Astrocyte of the cerebellum (primary cell): ENCODE data around the gene ANKS1B.
"Not testable (repeated sequence)": the region's sequence is repeated elsewhere in the genome, so short reads cannot be mapped to it uniquely, and the experiment has no call there.

ENCODE experiments used
- DNase-seq: peaks from one replicate; pipeline ENCODE4 v3.0.0-alpha.2; 2011; ENCODE audit warnings: low read depth
- H3K4me3 ChIP-seq: 2 replicates; pipeline ENCODE4 v1.5.1; 2011; ENCODE audit warnings: mild to moderate bottlenecking, low read depth, low read length, moderate library complexity
- in situ Hi-C: cut with HindIII; loops from 2 replicates; pipeline ENCODE4 v1.10.0; 2017; ENCODE audit warnings: low sequenced_read_pairs
- TF ChIP-seq, protein P1 (sequence below): IDR thresholded peaks from 2 replicates; pipeline ENCODE4 v1.5.1; 2012; ENCODE audit warnings: low read length, low read depth, moderate library complexity, mild to moderate bottlenecking; ENCODE audit errors: missing control alignments

Gene ANKS1B

DNA sequence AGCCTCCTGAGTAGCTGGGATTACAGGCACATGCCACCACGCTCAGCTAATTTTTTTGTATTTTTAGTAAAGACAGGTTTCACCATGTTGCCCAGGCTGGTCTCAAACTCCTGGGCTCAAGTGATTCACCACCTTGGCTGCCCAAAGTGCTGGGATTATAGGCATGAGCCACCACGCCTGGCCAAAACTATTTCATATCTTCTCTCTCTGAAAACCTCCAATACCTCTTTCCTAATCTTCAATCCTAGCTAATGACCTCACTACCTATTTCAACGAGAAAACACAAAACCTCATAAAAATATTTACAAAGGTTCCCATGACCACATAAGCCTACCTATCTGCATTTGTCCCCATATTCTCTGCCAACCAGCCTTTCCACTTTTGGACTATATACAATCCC, 32.3 kb upstream of the ANKS1B start:
- no peak overlapping the region for H3K4me3 ChIP-seq
- TF ChIP-seq, protein P1, sequence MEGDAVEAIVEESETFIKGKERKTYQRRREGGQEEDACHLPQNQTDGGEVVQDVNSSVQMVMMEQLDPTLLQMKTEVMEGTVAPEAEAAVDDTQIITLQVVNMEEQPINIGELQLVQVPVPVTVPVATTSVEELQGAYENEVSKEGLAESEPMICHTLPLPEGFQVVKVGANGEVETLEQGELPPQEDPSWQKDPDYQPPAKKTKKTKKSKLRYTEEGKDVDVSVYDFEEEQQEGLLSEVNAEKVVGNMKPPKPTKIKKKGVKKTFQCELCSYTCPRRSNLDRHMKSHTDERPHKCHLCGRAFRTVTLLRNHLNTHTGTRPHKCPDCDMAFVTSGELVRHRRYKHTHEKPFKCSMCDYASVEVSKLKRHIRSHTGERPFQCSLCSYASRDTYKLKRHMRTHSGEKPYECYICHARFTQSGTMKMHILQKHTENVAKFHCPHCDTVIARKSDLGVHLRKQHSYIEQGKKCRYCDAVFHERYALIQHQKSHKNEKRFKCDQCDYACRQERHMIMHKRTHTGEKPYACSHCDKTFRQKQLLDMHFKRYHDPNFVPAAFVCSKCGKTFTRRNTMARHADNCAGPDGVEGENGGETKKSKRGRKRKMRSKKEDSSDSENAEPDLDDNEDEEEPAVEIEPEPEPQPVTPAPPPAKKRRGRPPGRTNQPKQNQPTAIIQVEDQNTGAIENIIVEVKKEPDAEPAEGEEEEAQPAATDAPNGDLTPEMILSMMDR, result no peak
- in situ Hi-C loops, result no loop called here
- no peak for DNase-seq

DNA sequence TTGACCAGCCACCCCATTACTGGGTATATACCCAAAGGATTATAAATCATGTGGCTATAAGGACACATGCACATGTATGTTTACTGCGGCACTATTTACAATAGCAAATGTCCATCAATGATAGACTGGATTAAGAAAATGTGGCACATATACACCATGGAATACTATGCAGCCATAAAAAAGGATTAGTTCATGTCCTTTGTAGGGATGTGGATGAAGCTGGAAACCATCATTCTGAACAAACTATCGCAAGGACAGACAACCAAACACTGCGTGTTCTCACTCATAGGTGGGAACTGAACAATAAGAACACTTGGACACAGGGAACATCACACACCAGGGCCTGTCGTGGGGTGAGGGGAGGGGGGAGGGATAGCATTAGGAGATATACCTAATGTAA, 31.6 kb upstream of the ANKS1B start:
- H3K4me3 ChIP-seq, in situ Hi-C loops, DNase-seq: not testable (repeated sequence)

DNA sequence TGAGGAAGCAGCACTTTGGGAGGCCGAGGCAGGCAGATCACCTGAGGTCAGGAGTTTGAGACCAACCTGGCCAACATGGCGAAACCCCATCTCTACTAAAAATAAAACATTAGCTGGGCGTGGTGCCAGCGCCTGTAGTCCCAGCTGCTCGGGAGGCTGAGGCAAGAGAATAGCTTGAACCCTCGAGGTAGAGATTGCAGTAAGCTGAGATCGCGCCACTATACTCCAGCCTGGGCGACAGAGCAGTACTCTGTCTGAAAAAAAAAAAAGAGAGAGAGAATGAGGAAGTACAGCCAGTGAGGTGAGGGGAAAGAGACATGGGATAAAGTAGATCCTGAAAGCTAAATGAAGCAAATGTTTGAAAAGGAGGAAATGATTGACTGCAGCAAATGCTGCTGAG, 21.1 kb upstream of the ANKS1B start:
- in situ Hi-C loops, DNase-seq, H3K4me3 ChIP-seq: not testable (repeated sequence)

DNA sequence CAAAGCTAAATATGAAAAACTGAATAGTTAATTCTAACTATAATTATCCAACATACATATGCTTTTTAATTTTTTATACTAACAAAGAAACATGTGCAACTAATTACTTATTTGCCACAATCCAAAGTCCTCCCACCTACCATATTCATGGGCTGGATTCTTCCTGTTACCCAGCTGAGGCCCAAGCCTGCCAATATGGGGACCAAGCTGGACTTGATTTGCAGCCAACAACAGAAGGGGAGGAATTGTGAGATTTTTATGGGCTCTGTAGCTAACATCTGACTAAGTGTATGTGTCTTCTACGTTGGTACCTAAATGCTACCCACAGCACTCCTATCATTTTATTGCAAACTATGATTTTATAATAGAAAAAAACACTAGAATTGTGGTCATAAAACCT, 13.1 kb upstream of the ANKS1B start:
- in situ Hi-C loops, result no loop called here
- H3K4me3 ChIP-seq, result no peak overlapping the region
- DNase-seq, result no peak
- TF ChIP-seq, protein P1, result no peak

DNA sequence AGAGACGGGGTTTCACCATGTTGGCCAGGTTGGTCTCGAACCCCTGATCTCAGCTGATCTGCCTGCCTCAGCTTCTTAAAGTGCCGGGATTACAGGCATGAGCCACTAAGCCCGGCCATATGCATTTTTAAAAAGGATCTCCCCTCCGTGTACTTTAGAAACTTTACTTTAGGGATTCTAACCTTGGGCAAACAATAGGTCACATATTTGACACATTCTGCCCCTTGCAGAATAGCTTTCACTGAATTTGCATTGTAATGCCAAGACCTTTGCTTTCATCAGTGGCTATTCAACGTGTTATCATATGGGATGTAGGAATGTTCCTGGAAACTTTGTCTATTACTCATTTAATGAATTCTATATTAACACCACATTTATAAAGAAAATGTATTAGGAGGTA, 11.4 kb upstream of the ANKS1B start:
- H3K4me3 ChIP-seq, result no peak overlapping the region
- no peak for DNase-seq
- TF ChIP-seq, protein P1, result no peak
- in situ Hi-C loops, result no loop called here

DNA sequence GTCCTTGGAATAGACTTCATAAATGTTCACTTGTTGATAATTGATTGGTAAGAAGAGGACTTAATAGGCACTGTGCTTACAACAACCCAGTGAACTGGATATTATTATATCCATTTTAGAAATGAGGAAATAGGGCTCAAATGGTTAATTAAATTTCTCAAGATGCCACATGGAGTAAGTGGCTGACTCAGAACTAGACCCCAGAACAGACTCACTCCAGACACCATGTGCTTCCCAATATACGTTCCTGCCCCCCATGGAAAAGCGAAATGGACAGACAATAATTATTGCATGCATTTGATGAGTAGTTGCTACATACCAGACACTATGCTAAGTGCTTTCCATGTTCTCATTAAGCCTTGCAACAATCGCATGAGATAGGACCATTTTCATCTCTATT, 895 bp upstream of the ANKS1B start:
- in situ Hi-C loops, result no loop called here
- TF ChIP-seq, protein P1, result no peak
- no peak for DNase-seq
- peak overlapping the region; percentile 63 for H3K4me3 ChIP-seq

DNA sequence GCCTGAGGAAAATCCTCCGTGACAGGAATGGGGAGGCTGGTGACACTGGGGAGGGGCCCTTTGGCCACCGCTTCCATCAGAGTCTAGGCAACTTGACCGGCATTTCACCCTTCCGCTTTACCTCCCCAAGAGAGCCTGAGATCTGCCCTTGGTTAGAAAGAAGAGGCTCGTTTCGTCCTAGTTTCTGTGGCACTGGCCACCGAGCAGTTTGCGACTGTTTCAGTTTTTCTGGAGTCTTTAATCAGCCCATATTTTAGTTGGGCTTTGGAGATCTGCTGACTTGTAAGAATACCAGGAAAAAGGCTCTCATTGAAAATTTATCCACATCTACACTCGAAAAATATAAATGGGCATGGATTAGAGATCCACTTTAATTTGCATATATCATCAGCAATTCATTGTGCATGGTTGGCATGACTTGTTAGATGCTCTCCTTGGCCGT, 414 bp upstream of the ANKS1B start:
- in situ Hi-C loops, result no loop called here
- TF ChIP-seq, protein P1, result no peak
- peak overlapping the region; percentile 63 for H3K4me3 ChIP-seq

More for the DNA sequence above, 414 bp upstream of the ANKS1B start:
- no peak for DNase-seq
